HepG2 (cell line): ENCODE measurements around the gene SMCO4. TPM values are rescaled to one million over a fixed set of nuclear protein-coding genes. Genes with fewer than 3 reads are reported as not detected.

ENCODE experiments used
- ATAC-seq: fragments of 200-7000 bp; cut with Tn5 transposase; 3 replicates; pipeline ENCODE4 v1.9.1; 2020; ENCODE audit warnings: mild to moderate bottlenecking, moderate library complexity
- BruUV-seq: library from RNA; stranded (reverse); fragments of 400-500 nt; replicated peaks from 2 replicates; lab custom pipeline; 2021; lab: Mats Ljungman, UMichigan
- CTCF ChIA-PET: fragments of 300-600 bp; formaldehyde crosslinking; extraction: SDS; loops from one replicate; lab custom pipeline; 2021; ENCODE audit warnings: low total read pairs, inconsistent platforms, low intra/inter-chr PET ratio; lab: Yijun Ruan, JAX
- POLR2A ChIA-PET: fragments of 350-600 bp; sonication (Branson Sonifier 250); formaldehyde crosslinking; loops from one replicate; lab custom pipeline; 2020; ENCODE audit warnings: antibody characterized with exemption, inconsistent platforms; lab: Yijun Ruan, JAX
- DNase-seq: peaks from one replicate; pipeline ENCODE4 v3.0.0-alpha.2; 2015; ENCODE audit warnings: low spot score
- FAIRE-seq: peaks from 3 replicates; lab custom pipeline; 2011; peaks lifted over from hg19 to GRCh38; lab: Jason Lieb, UNC
- H2AFZ ChIP-seq: one replicate; pipeline ENCODE4 v1.6.1; 2011; ENCODE audit warnings: low read length, inconsistent platforms
- H3K27ac ChIP-seq: fragments of 300-600 bp; 3 replicates; pipeline ENCODE4 v1.8.0; 2011; ENCODE audit warnings: mixed run types, mild to moderate bottlenecking, mixed read lengths, low read length, inconsistent platforms; ENCODE audit not compliant: insufficient read depth; ENCODE audit errors: extremely low read length
- H3K27me3 ChIP-seq, 2 experiments: fragments of 200-600 bp in 1 of 2; 2 replicates in 1 of 2; 3 replicates in 1 of 2; pipeline versions ENCODE4 v1.6.0 to v1.8.0; 2011; ENCODE audit warnings: low read length in 2 of 2, mild to moderate bottlenecking in 2 of 2, moderate library complexity in 2 of 2, inconsistent platforms in 1 of 2; ENCODE audit not compliant: insufficient read depth in 2 of 2, control insufficient read depth in 1 of 2
- H3K36me3 ChIP-seq, 2 experiments: fragments of 200-600 bp in 1 of 2; replicated peaks in 1 of 2; 2 replicates in 1 of 2; 3 replicates in 1 of 2; pipeline versions ENCODE4 v1.5.1 to v1.8.0; 2011; ENCODE audit warnings: low read length in 2 of 2, inconsistent platforms in 1 of 2; ENCODE audit not compliant: insufficient read depth in 2 of 2, control insufficient read depth in 1 of 2
- H3K4me1 ChIP-seq: 2 replicates; pipeline ENCODE4 v1.5.1; 2012; ENCODE audit warnings: low read length, inconsistent platforms; ENCODE audit not compliant: insufficient read depth
- H3K4me2 ChIP-seq: 2 replicates; pipeline ENCODE4 v1.6.0; 2011; ENCODE audit warnings: low read depth, low read length, inconsistent platforms
- H3K4me3 ChIP-seq, 3 experiments: fragments of 200-600 bp in 1 of 3; sonication (generic), shearing (Covaris generic) in 1 of 3; replicated peaks in 1 of 3; 2 replicates each; pipeline ENCODE4 v1.5.1; 2011 to 2016; ENCODE audit warnings: low read length in 3 of 3, inconsistent platforms in 2 of 3, low read depth in 2 of 3, mild to moderate bottlenecking in 2 of 3, control low read depth in 1 of 3, mixed read lengths in 1 of 3; ENCODE audit not compliant: insufficient read depth in 1 of 3
- H3K79me2 ChIP-seq: one replicate; pipeline ENCODE4 v1.6.1; 2011; ENCODE audit warnings: low read length, inconsistent platforms; ENCODE audit not compliant: insufficient read depth
- H3K9ac ChIP-seq: 2 replicates; pipeline ENCODE4 v1.6.0; 2011; ENCODE audit warnings: mild to moderate bottlenecking, low read depth, low read length, inconsistent platforms; ENCODE audit not compliant: insufficient read depth
- H3K9me3 ChIP-seq: 2 replicates; pipeline ENCODE4 v1.5.1; 2012; ENCODE audit warnings: mild to moderate bottlenecking, low read length
- H4K20me1 ChIP-seq: 2 replicates; pipeline ENCODE4 v1.6.0; 2011; ENCODE audit warnings: inconsistent platforms, mild to moderate bottlenecking, low read length, moderate library complexity; ENCODE audit not compliant: insufficient read depth
- CENPX ChIP-seq: sonication (generic); formaldehyde crosslinking; IDR thresholded peaks from 2 replicates; pipeline ENCODE4 v1.9.0; 2021; ENCODE audit warnings: mild to moderate bottlenecking, missing genetic modification reagents, moderate library complexity
- GABPB1 ChIP-seq: IDR thresholded peaks from 2 replicates; pipeline ENCODE4 v1.6.1; 2016; ENCODE audit warnings: mild to moderate bottlenecking, missing genetic modification reagents, moderate library complexity, missing compliant biosample characterization
- HCFC1 ChIP-seq: fragments of 150-350 bp; IDR thresholded peaks from 2 replicates; pipeline ENCODE4 v1.6.1; 2014; ENCODE audit warnings: low read depth, low read length
- HNF4A ChIP-seq: sonication (generic); formaldehyde crosslinking; IDR thresholded peaks from 2 replicates; pipeline ENCODE4 v1.4.0; 2020; ENCODE audit warnings: missing genetic modification reagents
- PHF5A ChIP-seq: IDR thresholded peaks from one replicate; pipeline ENCODE4 v1.6.1; 2018; ENCODE audit warnings: low read depth, missing genetic modification reagents; ENCODE audit not compliant: unreplicated experiment
- PPARG ChIP-seq: conservative IDR thresholded peaks from 2 replicates; pipeline ENCODE4 v1.6.1; 2016; ENCODE audit warnings: missing biosample characterization, missing genetic modification reagents
- SMYD3 ChIP-seq: sonication (generic); formaldehyde crosslinking; IDR thresholded peaks from 2 replicates; pipeline ENCODE4 v1.8.1; 2023; ENCODE audit warnings: mild to moderate bottlenecking, missing genetic modification reagents
- WGBS: methylation state at CpG from one replicate; pipeline ENCODE4 v1.1.6; 2017; ENCODE audit warnings: low lambda C conversion rate; 5-methylcytosine and 5-hydroxymethylcytosine counted together
- in situ Hi-C: cut with HindIII; loops from 2 replicates; pipeline ENCODE4 v1.10.0; 2017; ENCODE audit warnings: low pct_unique_long_range_greater_than_20kb; ENCODE audit not compliant: extremely low pct_ligation_motif_present
- intact Hi-C: fragments of 100-400 bp; cut with micrococcal nuclease; formaldehyde crosslinking; loops from one replicate; pipeline ENCODE4 v1.10.0; 2022; ENCODE audit not compliant: unreplicated experiment
- polyA plus RNA-seq, 8 experiments: library from polyadenylated mRNA; depleted of rRNA in 3 of 8; stranded (reverse) in 7 of 8; unstranded in 1 of 8; fragments of >200 nt; fragmentation: Illumina TruSeq in 4 of 8; extraction: Trizol in 4 of 8; gene quantifications; 2 replicates each; pipeline versions ENCODE4 v1.2.1 to v1.2.3, GENCODE V29; 2011 to 2016; ENCODE audit warnings: low read depth in 4 of 8, missing spikeins in 1 of 8, mixed read lengths in 1 of 8; ENCODE audit not compliant: insufficient read depth in 1 of 8
- total RNA-seq, 5 experiments: library from RNA; depleted of rRNA; stranded (reverse); fragments of >200 nt; fragmentation: Illumina TruSeq; extraction: Trizol; gene quantifications; 2 replicates each; pipeline ENCODE4 v1.2.3, GENCODE V29; 2016; ENCODE audit warnings: low read depth in 1 of 5
- TF ChIP-seq, protein P1 (sequence below): sonication (generic); formaldehyde crosslinking; IDR thresholded peaks from 2 replicates; pipeline ENCODE4 v1.9.0; 2021; ENCODE audit warnings: missing genetic modification reagents, mild to moderate bottlenecking, borderline replicate concordance
- TF ChIP-seq, protein P2 (sequence below): IDR thresholded peaks from 2 replicates; pipeline ENCODE4 v1.6.1; 2016; ENCODE audit warnings: mild to moderate bottlenecking
- TF ChIP-seq, protein P3 (sequence below): sonication (generic); formaldehyde crosslinking; IDR thresholded peaks from 2 replicates; pipeline ENCODE4 v1.4.0; 2020; ENCODE audit warnings: missing genetic modification reagents
- TF ChIP-seq, protein P4 (sequence below): sonication (generic); formaldehyde crosslinking; IDR thresholded peaks from 2 replicates; pipeline ENCODE4 v1.4.0; 2020; ENCODE audit warnings: missing genetic modification reagents

SMCO4 gene
- total and polyA plus RNA-seq, 2 of the 13 experiments (the other 11 are each of a cell fraction or from before 2014, with no cell fraction given): 10.6 to 28.5 TPM

DNA sequence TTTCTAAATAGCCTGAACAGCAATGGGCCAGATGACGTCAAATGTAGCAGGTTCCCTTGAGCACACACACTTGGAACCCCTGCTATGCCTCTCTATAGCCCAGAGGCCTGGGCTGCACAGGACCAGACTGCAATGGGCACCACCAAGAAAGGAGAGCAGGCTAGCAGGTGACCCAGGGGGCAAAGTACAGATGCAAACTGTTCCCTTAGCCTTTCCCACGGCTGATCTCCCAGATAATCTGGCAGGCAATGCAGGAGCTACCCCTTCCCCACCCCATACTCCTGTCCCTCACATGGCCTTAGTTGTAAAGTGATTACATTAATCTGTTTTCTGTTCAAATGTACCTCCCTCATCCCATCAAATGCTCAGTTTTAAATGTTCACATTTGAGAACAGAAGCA lies 41.3 kb downstream of the SMCO4 start:
- 67% methylated on average over 2 of the region's 2 CpGs for WGBS
- ChIA-PET CTCF (no interaction called here), POLR2A (no interaction called here)
- Histone ChIP-seq H3K79me2 (no peaks in the 10 kb centered on the region), H3K27ac (no peak overlapping the region), H3K4me3 (no peak overlapping the region), H3K27me3 (no peaks in the 10 kb centered on the region), H3K4me2 (no peak overlapping the region), H3K36me3 (0 out of 5 replicates have a peak, but pooled peaks cover 0 to 5% of the 10 kb centered on the region in 2 experiments), H3K4me1 (peaks cover 22% of the 10 kb centered on the region), H4K20me1 (no peaks in the 10 kb centered on the region), H3K9me3 (no peaks in the 10 kb centered on the region), H3K9ac (no peak overlapping the region), H2AFZ (no peak overlapping the region)
- FAIRE-seq (no peak), DNase-seq (no peak), ATAC-seq (peak; percentile 49; the same call in 2 of the 3 replicates)
- no TSS peak for BruUV-seq
- intact Hi-C loops: no loop called here
- in situ Hi-C loops: no loop called here
- TF ChIP-seq HNF4A (CRISPR knock-in tag) (peak; percentile 68), PPARG (CRISPR knock-in tag) (no peak), HCFC1 (no peak), GABPB1 (CRISPR knock-in tag) (no peak)
- TF ChIP-seq, protein P1, sequence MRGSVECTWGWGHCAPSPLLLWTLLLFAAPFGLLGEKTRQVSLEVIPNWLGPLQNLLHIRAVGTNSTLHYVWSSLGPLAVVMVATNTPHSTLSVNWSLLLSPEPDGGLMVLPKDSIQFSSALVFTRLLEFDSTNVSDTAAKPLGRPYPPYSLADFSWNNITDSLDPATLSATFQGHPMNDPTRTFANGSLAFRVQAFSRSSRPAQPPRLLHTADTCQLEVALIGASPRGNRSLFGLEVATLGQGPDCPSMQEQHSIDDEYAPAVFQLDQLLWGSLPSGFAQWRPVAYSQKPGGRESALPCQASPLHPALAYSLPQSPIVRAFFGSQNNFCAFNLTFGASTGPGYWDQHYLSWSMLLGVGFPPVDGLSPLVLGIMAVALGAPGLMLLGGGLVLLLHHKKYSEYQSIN (CRISPR knock-in tag): no peak
- TF ChIP-seq, protein P2, sequence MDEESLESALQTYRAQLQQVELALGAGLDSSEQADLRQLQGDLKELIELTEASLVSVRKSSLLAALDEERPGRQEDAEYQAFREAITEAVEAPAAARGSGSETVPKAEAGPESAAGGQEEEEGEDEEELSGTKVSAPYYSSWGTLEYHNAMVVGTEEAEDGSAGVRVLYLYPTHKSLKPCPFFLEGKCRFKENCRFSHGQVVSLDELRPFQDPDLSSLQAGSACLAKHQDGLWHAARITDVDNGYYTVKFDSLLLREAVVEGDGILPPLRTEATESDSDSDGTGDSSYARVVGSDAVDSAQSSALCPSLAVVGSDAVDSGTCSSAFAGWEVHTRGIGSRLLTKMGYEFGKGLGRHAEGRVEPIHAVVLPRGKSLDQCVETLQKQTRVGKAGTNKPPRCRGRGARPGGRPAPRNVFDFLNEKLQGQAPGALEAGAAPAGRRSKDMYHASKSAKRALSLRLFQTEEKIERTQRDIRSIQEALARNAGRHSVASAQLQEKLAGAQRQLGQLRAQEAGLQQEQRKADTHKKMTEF (CRISPR knock-in tag): no peak

DNA sequence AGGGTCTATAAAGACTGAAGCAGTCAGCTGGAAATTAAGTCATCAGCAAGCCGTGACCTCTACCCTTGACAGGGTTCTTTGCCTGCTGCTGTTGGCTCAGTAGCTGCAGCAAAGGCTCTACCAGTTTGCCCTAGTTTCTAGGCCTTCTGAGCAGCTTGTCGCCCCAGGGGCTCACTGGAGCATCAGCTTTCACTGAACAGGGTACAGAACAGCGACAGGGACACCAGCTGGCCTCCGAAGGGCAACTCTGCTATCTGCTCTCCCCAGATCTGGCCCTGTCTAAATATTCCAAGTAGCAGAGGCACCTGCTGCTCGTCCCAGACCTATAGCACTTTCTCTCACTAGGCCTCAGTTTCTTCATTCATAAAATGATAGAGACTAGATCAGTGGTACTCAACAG lies 42.4 kb downstream of the SMCO4 start:
- Histone ChIP-seq H3K27ac (no peak overlapping the region), H3K4me3 (no peak overlapping the region), H2AFZ (no peak overlapping the region), H3K36me3 (0 out of 5 replicates have a peak, but pooled peaks cover 0 to 9% of the 10 kb centered on the region in 2 experiments), H3K79me2 (no peaks in the 10 kb centered on the region), H4K20me1 (no peaks in the 10 kb centered on the region), H3K9ac (no peak overlapping the region), H3K4me1 (peaks cover 22% of the 10 kb centered on the region), H3K27me3 (no peaks in the 10 kb centered on the region), H3K4me2 (no peak overlapping the region), H3K9me3 (no peaks in the 10 kb centered on the region)
- ATAC-seq: no peak
- intact Hi-C loops: no loop called here
- in situ Hi-C loops: no loop called here
- no peak for FAIRE-seq
- no TSS peak for BruUV-seq
- POLR2A ChIA-PET: no interaction called here
- CTCF ChIA-PET: no interaction called here
- WGBS: 100% methylated on average over 3 of the region's 5 CpGs
- DNase-seq: no peak
- no peak for TF ChIP-seq PHF5A (CRISPR knock-in tag)
- no peak for TF ChIP-seq SMYD3 (CRISPR knock-in tag)
- TF ChIP-seq, protein P3, sequence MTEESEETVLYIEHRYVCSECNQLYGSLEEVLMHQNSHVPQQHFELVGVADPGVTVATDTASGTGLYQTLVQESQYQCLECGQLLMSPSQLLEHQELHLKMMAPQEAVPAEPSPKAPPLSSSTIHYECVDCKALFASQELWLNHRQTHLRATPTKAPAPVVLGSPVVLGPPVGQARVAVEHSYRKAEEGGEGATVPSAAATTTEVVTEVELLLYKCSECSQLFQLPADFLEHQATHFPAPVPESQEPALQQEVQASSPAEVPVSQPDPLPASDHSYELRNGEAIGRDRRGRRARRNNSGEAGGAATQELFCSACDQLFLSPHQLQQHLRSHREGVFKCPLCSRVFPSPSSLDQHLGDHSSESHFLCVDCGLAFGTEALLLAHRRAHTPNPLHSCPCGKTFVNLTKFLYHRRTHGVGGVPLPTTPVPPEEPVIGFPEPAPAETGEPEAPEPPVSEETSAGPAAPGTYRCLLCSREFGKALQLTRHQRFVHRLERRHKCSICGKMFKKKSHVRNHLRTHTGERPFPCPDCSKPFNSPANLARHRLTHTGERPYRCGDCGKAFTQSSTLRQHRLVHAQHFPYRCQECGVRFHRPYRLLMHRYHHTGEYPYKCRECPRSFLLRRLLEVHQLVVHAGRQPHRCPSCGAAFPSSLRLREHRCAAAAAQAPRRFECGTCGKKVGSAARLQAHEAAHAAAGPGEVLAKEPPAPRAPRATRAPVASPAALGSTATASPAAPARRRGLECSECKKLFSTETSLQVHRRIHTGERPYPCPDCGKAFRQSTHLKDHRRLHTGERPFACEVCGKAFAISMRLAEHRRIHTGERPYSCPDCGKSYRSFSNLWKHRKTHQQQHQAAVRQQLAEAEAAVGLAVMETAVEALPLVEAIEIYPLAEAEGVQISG (CRISPR knock-in tag): no peak
- TF ChIP-seq CENPX: no peak
- TF ChIP-seq, protein P4, sequence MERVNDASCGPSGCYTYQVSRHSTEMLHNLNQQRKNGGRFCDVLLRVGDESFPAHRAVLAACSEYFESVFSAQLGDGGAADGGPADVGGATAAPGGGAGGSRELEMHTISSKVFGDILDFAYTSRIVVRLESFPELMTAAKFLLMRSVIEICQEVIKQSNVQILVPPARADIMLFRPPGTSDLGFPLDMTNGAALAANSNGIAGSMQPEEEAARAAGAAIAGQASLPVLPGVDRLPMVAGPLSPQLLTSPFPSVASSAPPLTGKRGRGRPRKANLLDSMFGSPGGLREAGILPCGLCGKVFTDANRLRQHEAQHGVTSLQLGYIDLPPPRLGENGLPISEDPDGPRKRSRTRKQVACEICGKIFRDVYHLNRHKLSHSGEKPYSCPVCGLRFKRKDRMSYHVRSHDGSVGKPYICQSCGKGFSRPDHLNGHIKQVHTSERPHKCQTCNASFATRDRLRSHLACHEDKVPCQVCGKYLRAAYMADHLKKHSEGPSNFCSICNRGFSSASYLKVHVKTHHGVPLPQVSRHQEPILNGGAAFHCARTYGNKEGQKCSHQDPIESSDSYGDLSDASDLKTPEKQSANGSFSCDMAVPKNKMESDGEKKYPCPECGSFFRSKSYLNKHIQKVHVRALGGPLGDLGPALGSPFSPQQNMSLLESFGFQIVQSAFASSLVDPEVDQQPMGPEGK (CRISPR knock-in tag): no peak
